Renal cortical epithelial cell (primary cell): ENCODE data around the gene BCKDHB. TPM values are rescaled to one million over a fixed set of nuclear protein-coding genes. Genes with fewer than 3 reads are reported as not detected.
A peak's percentile ranks its signal among the peaks of the same experiment; 100 is the strongest.
"Not testable (repeated sequence)": the region's sequence is repeated elsewhere in the genome, so short reads cannot be mapped to it uniquely, and the experiment has no call there.

ENCODE experiments used
- DNase-seq: peaks from one replicate; pipeline ENCODE4 v3.0.0-alpha.2; 2011; ENCODE audit warnings: low read depth
- total RNA-seq: library from RNA; depleted of rRNA; stranded (reverse); fragments of >200 nt; gene quantifications from 2 replicates; pipeline ENCODE4 v1.2.3, GENCODE V29; 2014

The BCKDHB gene
- total RNA-seq, 1 donor from 2014 or later = 26.6 TPM

DNA sequence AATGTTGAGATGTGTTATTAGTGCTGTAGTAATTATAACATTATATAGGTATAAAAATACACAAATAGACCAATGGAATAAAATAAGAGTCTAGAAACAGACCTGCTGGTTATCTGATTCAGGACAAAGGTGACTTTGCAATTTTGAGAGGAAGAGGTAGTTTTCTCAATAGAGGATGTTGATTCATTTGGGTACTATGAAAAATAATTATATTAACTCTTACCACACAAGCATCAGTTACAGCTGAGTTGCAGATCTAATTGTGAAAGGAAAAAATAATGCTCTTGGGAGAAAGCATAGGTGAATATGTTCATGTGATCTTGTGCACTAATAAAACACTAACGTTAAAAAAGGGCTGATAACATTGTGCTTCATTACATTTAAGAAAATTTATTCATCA lies 103.0 kb downstream of the BCKDHB start:
- DNase-seq = no peak

DNA sequence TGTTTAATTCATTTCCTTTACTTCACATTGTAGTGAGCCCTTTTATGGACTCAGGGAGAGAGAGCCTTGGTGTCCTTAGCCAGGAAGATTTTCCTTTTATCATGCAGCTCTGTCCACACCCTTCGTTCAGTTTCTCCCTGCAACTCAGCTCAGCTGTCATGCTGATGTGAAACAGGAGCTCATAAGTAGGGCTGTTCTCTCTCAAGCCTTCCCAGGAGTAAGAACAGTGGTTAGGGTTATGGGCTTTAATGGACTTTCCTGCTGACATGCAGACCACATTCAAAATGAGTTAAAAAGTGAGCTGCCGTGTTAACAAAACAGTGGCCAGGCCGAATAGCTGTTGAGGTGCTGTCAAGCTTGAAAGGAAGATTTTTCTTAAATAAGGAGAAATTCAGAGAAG lies 104.1 kb downstream of the BCKDHB start:
- peak; percentile 6 for DNase-seq

DNA sequence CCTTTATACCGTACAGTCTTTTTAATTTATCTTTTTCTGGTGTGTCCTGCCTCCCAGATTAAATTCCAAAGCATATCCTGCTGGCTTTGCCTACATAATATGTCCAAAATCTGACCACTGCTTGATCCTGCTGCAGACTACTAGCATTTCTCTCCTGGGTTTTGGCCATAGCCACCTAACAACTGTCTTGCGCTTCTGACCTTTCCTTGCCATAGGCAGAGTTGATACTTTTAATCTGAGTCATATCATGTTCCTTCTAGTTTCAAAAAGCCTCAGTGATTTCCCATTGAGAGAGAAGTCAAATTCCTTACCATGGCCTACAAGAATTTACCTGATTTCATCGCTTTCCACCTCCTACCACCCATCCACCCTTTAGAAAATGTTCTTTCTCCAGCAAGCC lies 104.8 kb downstream of the BCKDHB start:
- peak; percentile 27 for DNase-seq

DNA sequence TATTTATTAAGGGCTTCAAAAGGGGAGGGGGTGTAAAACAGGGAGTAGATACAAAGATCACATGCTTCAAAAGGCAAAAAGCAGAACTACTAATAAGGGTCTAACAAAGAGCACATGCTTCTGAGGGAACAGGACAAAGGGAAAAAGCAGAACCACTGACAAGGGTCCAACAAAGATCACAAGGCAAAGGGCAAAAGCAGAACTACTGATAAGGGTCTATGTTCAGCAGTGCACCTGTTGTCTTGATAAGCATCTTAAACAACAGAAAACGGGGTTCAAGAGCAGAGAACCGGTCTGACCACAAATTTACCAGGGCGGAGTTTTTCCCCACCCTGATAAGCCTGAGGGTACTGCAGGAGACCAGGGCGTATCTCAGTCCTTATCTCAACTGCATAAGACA lies 105.4 kb downstream of the BCKDHB start:
- not testable (repeated sequence) for DNase-seq

DNA sequence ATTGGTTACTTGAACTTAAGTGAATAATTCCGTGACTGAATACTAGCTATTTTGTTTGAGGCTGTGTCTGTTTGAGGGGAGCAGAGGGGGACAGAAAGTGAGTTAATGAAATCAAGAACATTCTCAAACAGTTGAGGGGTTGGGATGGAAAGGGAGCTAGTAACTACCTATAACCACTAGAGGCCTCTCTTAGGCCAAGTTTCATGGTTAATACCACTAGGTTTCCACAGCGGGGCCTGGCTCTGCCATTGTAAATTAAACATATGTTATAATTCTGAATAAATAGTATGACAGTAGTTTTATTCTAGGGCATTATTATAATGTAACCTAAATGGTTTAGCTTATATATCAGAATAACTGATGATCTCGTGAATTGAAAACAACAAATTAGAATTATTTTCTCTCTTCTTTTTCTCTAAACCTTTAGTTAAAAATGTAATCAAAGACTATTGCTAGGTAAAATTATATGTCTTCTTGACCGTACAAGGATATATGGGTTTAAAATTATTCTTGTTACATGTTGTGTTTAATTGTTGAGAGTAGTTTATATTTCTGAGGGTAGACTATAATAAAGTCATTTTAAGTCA lies 108.1 kb downstream of the BCKDHB start:
- peak; percentile 44 for DNase-seq

DNA sequence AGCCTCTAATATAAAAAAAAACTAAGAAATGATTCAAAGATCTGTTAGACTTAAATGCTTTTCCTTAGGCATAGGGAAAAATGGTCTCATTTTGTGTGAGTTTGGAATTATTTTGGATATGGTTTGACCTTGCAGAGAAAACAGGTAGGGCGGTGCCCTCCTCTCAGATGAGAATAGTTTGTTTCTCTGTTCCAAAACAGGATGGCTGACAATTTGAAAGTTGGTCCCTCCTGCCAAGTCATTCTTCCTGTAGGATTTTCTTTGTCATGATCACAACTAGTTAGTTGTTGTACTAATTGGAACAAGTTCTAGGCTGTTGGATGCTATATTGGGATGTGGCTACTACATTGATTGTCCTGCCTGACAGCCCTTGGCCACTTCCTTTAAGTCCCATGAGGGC lies 108.6 kb downstream of the BCKDHB start:
- DNase-seq = no peak

DNA sequence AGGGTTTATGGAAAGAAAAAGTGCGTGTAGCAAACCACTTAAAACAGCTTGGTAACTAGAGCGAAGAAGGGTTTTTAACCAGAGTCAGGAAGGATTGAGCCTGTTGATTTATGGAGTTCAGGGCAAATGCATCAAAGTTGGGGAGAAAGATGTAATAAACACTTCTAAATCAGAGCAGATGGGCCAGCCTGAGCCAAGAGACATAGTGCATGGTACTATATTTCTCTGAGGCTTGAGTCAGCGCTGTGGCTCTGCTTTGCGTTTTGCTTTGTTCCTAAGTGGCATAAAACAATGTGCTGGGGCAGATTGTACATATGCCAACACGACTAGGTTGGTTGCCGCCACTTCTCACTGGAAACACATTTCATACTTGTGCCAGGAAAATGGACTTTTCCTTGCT lies 111.3 kb downstream of the BCKDHB start:
- no peak for DNase-seq

DNA sequence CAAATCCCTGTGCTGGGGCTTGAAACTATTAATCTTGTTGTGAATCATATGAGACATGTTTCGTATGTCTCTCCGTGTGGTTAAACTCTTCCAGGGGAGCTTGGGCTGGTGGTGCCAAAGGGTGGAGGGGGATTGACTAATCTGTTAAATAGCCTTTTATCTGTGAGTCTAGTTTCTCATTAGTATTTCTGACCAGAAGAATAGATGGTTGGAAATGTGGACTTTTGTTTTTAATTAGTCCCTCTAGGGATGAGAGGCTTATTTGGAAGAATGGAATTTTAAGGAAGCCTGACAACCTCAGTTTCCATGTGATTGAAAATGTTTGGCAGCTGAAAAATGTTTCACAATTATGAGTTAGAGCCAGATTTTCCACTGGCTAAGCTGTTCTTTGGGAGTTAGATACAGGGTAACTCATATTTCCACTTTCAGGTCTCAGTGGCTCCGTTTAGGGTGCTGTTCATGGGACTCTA lies 117.3 kb downstream of the BCKDHB start:
- no peak for DNase-seq

DNA sequence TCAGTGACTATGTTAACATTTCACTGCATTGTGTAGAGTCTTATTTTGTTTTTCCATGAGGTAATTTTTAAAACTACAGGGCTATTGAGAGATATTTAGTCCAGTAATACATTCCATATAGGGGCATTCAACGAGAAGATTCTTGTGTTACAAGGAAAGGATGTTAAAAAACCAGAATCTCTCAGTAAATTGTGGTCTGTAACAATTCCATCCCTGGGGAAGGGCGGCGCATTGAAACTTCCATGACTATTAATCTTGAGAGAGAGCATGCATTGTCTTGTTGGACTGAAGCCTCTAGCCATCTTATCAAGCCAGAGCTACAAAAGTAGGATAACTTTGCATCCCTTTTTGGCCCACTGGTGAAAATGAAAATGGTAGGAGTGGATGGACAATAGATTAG lies 119.7 kb downstream of the BCKDHB start:
- no peak for DNase-seq

DNA sequence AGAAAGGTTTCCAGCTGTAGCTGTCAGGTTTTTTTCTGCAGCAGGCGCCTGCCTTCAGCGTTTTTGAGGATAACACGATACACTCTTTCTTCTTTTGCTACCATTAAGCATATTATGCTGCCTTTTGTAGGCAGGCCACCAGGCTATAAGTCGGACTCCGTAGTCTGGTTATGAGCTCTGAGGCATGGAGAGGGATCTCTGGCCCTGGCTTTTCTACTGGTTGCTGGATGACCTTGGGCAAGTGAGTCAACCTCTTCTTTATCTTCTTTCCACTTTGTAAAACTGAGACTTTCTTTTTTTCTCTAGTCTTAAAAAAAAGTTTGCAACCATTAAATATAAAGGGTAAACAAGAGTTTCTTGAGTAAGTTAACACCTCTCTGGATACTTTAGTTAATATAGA lies 120.2 kb downstream of the BCKDHB start:
- DNase-seq = no peak

DNA sequence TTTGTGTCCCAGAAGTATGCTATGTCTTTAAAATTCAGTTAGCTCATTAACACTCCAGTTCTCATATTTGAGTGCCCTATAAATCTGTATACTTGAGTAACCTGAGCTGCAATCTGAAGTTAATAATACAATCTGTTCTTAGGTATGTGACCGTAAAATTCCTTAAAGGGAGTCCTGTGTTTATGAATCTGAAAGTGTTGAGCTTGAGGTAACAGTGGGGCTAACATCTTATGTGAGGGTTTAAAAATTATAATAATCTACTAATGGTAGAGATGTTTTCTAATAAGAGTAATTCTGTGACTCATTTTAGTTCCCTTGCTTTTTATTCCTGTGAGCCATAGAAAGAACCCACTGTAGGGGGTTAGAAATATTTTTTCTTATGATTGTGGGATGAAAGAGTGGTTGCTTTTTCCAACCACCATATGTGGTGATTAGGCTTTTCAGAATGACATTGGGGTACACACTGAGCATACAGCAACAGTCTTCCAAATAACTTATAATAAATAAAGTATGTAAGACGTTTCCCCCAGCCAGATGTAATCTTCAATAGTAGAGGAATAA lies 121.2 kb downstream of the BCKDHB start:
- DNase-seq = peak; percentile 22

DNA sequence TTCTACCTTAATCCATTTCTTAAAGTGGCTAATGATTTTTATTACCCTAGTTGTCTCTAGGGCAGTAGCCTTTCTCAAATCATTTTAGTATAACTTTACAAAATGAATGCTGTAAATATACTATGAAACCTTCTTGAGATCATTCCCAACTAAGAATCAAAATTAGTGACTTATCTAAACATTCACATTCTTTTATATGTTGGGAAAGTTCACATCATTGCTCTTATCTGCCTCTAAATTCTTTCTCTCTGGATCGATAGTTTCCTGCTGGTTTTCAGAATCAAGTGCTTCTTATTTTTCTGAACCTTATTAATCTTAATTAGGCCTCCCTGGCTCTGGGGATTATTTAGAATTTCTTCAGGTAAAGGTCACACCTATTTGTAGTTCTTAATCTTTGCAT lies 126.8 kb downstream of the BCKDHB start:
- DNase-seq = no peak

DNA sequence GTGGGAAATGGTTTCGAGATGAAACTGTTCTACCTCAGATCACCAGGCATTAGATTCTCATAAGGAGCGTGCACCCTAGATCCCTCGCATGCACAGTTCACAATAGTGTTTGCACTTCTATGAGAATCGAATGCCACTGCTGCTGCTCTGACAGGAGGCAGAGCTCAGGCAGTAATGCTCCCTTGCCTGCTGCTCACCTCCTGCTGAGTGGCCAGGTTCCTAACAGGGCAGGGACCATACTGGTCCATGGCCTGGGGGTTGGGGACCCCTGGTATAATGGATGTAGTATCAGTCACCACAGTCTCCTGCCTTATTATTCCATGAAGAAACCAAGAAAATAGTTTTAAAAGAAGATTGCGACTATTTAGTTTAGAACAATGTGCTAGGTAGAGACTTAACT lies 127.5 kb downstream of the BCKDHB start:
- no peak for DNase-seq

DNA sequence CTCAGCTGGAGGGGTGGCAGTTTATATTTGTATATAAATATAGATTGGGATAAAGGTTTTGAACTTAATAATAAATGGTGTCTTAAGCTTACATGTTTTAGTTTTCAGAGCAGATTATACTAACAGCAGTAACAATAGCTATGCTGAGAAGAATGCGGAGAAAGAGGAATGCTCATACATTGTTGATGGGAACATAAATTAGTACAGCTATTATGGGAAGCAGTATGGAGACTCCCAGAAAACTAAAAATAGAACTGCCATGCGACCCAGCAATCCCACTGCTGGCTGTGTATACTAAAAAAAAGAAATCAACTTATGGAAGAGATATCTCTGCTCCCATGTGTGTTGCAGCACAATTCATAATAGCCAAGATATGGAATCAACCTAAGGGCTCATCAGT lies 127.9 kb downstream of the BCKDHB start:
- no peak for DNase-seq

DNA sequence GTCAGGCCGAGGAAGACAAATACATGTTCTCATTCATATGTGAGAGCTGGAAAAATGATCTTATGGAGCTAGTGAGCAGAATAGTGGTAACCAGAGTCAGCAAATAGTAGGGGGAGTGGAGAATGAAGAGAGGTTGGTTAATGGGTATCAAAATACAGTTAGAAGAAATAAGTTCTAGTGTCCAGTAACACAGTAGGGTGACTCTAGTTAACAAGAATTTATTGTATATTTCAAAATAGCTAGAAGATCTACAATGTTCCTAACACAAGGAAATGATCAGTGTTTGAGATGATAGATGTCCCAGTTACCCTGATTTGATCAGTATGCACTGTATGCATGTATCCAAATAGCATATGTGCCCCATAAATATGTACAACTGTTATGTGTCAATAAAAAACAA lies 128.4 kb downstream of the BCKDHB start:
- DNase-seq = no peak

DNA sequence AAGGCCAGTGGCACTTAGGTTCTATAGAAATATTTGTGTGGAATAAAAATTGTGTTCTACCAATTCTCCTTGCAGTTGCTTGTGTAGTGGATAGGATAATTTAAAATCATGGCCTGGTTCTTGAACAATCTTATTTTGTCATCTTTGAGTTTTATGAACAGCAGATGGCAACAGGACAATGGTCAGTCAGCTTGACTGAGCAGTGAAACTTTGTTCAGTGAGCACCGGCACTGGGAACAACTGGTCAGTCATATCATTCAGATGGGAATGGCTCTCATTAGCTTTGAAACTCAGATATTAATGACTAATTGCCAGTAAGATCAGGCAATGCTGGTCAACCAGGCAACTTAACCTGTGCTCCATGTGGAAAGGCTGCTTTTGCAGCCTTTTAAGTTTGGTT lies 129.2 kb downstream of the BCKDHB start:
- no peak for DNase-seq

DNA sequence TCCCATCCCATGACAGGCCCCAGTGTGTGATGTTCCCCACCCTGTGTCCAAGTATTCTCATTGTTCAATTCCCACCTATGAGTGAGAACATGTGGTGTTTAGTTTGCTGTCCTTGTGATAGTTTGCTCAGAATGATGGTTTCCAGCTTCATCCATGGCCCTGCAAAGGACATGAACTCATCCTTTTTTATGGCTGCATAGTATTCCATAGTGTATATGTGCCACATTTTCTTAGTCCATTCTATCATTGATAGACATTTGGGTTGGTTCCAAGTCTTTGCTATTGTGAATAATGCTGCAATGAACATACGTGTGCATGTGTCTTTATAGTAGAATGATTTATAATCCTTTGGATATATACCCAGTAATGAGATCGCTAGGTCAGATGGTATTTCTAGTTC lies 132.3 kb downstream of the BCKDHB start:
- DNase-seq = not testable (repeated sequence)

DNA sequence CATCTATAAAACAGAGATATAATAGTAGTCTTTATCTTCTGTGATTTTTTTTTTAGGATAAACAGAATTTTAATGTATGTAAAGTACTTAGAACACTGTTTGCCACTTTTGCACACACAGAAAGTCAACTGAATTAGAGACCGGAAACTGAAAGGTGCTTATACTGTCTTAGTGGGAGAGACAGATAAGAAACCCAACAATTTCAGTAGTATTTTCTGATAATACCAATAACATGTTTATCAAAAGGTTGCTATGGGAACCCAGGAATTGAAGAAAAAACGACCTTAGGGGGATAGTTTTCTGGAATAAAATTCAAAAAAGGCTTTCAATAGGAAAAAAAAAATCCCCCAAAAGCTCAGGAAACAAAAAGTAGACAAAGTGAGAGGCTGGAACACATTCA lies 138.6 kb downstream of the BCKDHB start:
- DNase-seq = no peak

DNA sequence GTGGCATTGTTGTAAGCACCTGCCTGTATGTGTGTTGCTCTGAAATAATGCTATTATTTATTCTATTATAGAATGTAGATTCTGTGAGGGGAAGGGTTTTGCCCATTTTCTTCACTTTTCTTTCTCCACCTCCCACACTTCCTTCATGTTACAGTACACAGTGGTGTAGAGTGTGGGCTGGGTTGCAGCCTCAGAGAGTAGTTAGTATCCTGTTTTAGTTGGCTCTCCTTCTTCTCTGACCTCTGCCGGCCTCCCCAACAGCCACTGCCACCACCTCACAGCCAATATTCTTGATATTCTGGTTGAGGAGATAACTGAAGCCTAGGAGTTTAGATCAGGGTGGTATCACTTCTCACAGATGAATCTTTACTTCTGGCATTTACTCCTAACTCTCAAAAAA lies 143.4 kb downstream of the BCKDHB start:
- DNase-seq = no peak

DNA sequence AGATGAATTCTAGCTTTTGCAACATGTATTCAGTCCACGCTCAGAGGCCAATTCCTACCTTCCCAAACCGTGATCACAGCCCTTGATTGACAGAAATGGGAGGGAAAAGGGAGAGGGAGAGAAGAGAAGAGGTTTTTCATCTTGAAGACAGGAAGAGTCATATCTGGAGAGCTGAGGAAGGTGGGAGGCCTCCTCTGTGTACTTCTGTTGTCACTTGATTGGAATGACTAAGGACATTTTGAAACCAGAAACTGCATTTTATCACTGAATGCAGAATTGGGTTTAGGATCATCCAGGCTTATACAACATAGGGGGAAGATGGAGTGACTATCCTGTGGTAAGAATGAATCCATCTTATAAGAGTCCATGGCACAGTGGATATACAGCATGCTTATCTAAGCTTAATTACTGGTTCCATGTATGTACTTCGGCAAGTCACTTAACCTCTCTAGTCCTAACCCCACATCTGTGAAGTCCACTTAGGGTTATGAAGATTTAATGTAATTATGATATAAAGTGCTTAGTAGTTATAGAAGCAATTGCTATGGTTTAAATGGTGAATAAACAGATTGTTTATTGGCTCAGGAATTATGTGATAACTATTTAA lies 144.0 kb downstream of the BCKDHB start:
- DNase-seq = no peak

DNA sequence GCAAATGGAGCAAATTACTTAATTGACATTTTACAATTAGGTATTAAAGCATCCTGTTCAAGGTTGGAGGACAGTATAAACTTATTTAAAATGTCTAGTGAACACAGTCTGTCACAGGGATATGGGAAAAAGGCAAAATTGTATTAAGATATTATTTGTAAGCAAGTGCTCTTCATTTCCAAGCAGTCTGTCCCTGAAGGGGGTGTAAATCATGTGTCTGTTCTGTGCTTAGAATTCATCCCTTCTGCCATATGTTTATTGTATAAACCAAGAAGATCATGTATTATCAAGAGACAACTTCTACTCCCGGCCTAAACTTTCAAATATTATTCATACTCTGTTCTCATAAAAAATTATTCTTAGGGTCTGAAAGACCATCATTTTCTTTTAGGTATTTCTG lies 144.8 kb downstream of the BCKDHB start:
- no peak for DNase-seq

DNA sequence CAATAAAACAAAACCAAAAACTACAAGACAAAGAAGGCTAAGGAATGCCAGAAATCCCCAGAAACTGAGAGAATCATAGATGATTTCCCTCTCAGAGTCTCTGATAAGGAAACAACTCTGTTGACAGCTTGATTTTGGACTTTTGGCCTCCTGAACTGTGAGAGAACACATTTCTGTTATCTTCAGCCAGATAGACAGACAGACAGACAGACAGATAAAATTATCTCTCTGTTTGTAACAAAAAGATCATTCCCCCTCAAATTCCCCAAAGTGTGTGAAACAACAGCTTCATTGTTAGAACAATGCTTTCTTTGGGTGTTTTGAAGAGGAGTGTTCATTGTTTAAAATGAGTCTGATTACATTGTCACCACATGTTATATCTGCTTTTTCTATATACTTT lies 148.2 kb downstream of the BCKDHB start:
- no peak for DNase-seq

DNA sequence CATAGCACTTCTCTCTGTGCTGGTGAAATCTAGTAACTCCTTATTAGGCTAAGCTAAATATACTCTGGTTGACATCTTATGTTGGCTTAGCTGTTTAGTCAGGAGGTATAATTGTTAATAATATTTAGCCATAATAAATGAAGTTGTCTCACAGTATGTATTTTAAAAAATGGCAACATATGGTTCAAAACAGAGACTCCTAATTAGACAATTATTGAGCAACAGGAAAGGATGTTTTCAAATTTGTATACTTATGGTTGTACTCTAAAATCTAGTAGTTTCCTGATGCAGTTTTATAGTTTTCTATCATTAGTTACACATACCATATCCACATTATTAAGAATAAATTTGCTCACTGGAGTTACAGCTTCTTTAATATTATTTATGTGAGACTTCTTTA lies 150.2 kb downstream of the BCKDHB start:
- no peak for DNase-seq

DNA sequence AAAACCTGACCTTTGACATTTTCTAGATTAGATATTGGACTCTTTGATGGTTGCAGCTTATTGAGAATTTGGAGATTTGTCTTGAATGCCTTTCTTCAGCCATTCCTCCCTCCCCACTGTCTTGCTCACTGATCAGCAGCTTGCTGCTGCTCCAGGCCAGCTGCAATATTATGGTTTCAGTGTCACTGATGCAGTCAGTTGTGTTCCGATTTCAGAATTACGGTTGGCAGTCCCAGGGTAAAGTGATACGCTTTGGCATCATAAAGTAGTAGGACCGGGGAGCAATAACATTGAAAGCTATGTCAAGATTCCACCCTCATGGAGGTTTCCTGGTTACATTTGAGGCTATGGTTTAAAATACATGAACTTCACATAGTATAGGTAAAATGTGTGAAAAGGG lies 152.6 kb downstream of the BCKDHB start:
- DNase-seq = no peak
